ENCODE measurements around the gene KDM7A.
A peak's percentile ranks its signal among the peaks of the same experiment; 100 is the strongest.

Gene KDM7A

DNA sequence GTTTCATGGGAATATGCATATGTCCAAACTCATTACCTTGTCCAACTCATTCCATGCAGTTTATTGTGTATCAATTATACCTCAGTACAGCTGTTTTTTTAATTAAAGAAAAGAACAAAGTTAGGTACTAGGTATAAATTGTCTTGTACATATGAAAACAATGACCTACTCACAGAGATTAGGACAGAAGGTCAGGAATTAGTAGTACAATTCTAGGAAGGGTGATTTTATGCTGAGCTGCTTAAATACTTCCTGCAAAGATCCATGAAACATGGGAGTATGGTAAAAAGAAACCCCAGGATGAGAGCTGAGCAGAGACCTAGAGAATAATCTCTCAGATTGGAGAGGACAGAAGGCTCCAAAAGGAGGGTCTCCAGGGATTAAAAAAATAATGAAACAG is 13.8 kb upstream of the KDM7A start:
- POLR2A ChIA-PET: no interaction called here
- TF ChIP-seq OSR2 (tag by site-specific recombination; IDR thresholded peaks at IDR 0.05) (no peak), ZNF514 (tag by site-specific recombination; IDR thresholded peaks at IDR 0.05) (no peak), ZNF785 (tag by site-specific recombination; IDR thresholded peaks at IDR 0.05) (no peak), ZFP41 (tag by site-specific recombination; IDR thresholded peaks at IDR 0.05; ENCODE audit: borderline replicate concordance) (no peak)
- TF ChIP-seq, protein P1, sequence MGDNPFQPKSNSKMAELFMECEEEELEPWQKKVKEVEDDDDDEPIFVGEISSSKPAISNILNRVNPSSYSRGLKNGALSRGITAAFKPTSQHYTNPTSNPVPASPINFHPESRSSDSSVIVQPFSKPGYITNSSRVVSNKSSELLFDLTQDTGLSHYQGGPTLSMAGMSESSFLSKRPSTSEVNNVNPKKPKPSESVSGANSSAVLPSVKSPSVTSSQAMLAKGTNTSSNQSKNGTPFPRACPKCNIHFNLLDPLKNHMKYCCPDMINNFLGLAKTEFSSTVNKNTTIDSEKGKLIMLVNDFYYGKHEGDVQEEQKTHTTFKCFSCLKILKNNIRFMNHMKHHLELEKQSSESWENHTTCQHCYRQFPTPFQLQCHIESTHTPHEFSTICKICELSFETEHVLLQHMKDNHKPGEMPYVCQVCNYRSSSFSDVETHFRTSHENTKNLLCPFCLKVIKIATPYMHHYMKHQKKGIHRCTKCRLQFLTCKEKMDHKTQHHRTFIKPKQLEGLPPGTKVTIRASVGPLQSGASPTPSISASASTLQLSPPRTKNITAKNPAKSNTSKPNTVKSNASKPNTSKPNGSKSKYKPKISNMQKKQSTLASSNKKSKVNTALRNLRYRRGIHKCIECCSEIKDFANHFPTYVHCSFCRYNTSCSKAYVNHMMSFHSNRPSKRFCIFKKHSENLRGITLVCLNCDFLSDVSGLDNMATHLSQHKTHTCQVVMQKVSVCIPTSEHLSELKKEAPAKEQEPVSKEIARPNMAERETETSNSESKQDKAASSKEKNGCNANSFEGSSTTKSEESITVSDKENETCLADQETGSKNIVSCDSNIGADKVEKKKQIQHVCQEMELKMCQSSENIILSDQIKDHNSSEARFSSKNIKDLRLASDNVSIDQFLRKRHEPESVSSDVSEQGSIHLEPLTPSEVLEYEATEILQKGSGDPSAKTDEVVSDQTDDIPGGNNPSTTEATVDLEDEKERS (tag by site-specific recombination; IDR thresholded peaks at IDR 0.05): no peak
- Histone ChIP-seq H3K27ac (ENCODE audit: extremely low read depth, low read depth, low read length) (no peak overlapping the region), H3K36me3 (ENCODE audit: control insufficient read depth in 2 of 2, insufficient read depth in 1 of 2, low read length in 2 of 2) (no peaks in the 10 kb centered on the region), H3K9me3 (ENCODE audit: control insufficient read depth, insufficient read depth, low read depth, low read length) (no peaks in the 10 kb centered on the region), H3K4me3 (ENCODE audit: low read depth, low read length) (no peak overlapping the region), H3K4me1 (ENCODE audit: control insufficient read depth, insufficient read depth, low read length) (no peaks in the 10 kb centered on the region)
- CTCF ChIA-PET: no interaction called here

DNA sequence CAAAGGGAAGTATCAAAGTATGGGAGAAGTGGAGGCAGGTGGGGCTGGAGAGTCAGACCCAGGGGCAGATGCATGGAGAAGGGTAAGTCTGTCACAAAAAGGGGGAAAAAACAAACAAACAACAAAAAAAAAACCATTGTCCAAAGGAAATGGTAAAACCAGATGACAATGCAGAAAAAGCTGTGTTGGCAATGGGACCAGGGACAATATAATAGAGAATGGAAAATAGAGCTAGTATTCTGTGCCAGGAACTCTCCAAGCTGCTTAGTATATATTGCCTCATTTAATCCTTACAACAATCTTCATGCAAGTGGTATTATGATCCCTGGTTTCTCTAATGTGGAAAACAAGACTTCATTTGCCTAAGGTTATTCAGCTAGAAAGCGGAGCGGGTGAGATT is 13.1 kb upstream of the KDM7A start:
- Histone ChIP-seq H3K9me3 (ENCODE audit: control insufficient read depth, insufficient read depth, low read depth, low read length) (no peaks in the 10 kb centered on the region), H3K27ac (ENCODE audit: extremely low read depth, low read depth, low read length) (no peak overlapping the region), H3K4me1 (ENCODE audit: control insufficient read depth, insufficient read depth, low read length) (no peaks in the 10 kb centered on the region), H3K4me3 (ENCODE audit: low read depth, low read length) (no peak overlapping the region), H3K36me3 (ENCODE audit: control insufficient read depth in 2 of 2, insufficient read depth in 1 of 2, low read length in 2 of 2) (no peaks in the 10 kb centered on the region)
- POLR2A ChIA-PET: no interaction called here
- CTCF ChIA-PET: no interaction called here
- TF ChIP-seq ZNF664 (tag by site-specific recombination; IDR thresholded peaks at IDR 0.05): peak; percentile 29; the same call in 1 of the 2 replicates
- no peak for TF ChIP-seq ZNF76 (tag by site-specific recombination; IDR thresholded peaks at IDR 0.05; ENCODE audit: borderline replicate concordance, low read depth)
- TF ChIP-seq RBAK (tag by site-specific recombination; IDR thresholded peaks at IDR 0.05): no peak

DNA sequence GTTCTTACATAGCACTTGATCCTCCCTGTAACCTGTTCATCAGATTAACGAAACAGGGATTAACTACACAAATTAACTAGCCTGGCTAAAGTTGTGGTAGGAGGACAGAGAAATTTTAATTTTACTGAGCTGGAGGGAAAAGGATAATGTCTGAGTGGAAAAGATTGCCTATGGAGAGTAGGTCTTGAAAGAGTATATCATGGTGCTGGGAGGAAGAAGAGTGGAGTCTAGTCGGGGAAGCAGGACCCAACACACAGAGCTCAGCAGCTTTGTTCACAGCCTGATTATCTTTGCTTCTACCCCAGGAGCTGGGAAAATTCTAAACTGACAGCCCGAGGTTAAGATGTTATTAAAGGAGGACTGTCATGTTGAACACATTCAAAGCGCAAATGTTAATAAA is 6.1 kb upstream of the KDM7A start:
- CTCF ChIA-PET: no interaction called here
- Histone ChIP-seq H3K4me3 (ENCODE audit: low read depth, low read length) (no peak overlapping the region), H3K36me3 (ENCODE audit: control insufficient read depth in 2 of 2, insufficient read depth in 1 of 2, low read length in 2 of 2) (no peaks in the 10 kb centered on the region), H3K9me3 (ENCODE audit: control insufficient read depth, insufficient read depth, low read depth, low read length) (no peaks in the 10 kb centered on the region), H3K27ac (ENCODE audit: extremely low read depth, low read depth, low read length) (no peak overlapping the region), H3K4me1 (ENCODE audit: control insufficient read depth, insufficient read depth, low read length) (no peaks in the 10 kb centered on the region)
- no peak for TF ChIP-seq ZBTB8A (tag by site-specific recombination; IDR thresholded peaks at IDR 0.05)
- TF ChIP-seq YY2 (tag by site-specific recombination; IDR thresholded peaks at IDR 0.05): no peak
- no peak for TF ChIP-seq ZBTB17 (tag by site-specific recombination; IDR thresholded peaks at IDR 0.05)
- TF ChIP-seq ZNF747 (tag by site-specific recombination; IDR thresholded peaks at IDR 0.05): no peak
- no peak for TF ChIP-seq KLF1 (tag by site-specific recombination; IDR thresholded peaks at IDR 0.05)
- POLR2A ChIA-PET: no interaction called here

DNA sequence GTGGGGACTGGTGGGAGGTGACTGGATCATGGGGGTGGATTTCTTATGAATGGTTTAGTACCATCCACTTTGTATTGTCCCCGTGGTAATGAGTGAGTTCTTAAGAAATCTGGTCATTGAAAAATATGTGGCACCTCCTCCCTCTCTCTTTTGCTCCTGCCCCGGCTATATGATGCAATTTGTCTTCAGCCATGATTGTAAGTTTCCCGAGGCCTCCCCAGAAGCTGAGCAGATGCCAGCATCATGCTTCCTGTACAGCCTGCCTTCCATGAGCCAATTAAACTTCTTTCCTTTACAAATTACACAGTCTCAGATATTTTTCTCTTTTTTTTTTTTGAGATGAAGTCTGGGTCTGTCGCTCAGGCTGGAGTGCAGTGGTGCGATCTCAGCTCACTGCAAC is 2.6 kb upstream of the KDM7A start:
- ChIA-PET POLR2A (no interaction called here), CTCF (interaction anchor here (0.6 kb wide), 1 partner anchor 147 kb away, joined by 4 read pairs; no protein-coding TSS in a partner anchor)
- Histone ChIP-seq H3K27ac (ENCODE audit: extremely low read depth, low read depth, low read length) (no peak overlapping the region), H3K36me3 (ENCODE audit: control insufficient read depth in 2 of 2, insufficient read depth in 1 of 2, low read length in 2 of 2) (no peaks in the 10 kb centered on the region), H3K4me1 (ENCODE audit: control insufficient read depth, insufficient read depth, low read length) (no peaks in the 10 kb centered on the region), H3K4me3 (ENCODE audit: low read depth, low read length) (no peak overlapping the region), H3K9me3 (ENCODE audit: control insufficient read depth, insufficient read depth, low read depth, low read length) (no peaks in the 10 kb centered on the region)
- no peak for TF ChIP-seq REPIN1 (tag by site-specific recombination; IDR thresholded peaks at IDR 0.05; ENCODE audit: low read depth)
- no peak for TF ChIP-seq ZNF394 (tag by site-specific recombination; IDR thresholded peaks at IDR 0.05; ENCODE audit: borderline replicate concordance)
- TF ChIP-seq SETDB1 (IDR thresholded peaks at IDR 0.05; ENCODE audit: insufficient read length, low read length): peak; percentile 22
- TF ChIP-seq ZNF792 (tag by site-specific recombination; IDR thresholded peaks at IDR 0.05): no peak
- TF ChIP-seq ZNF112 (tag by site-specific recombination; IDR thresholded peaks at IDR 0.05): no peak
- no peak for TF ChIP-seq ZNF391 (tag by site-specific recombination; IDR thresholded peaks at IDR 0.05; ENCODE audit: borderline replicate concordance, low read depth)
- TF ChIP-seq ZNF776 (tag by site-specific recombination; IDR thresholded peaks at IDR 0.05; ENCODE audit: borderline replicate concordance): 0 out of 2 replicates have a peak, but pooled peaks have one; percentile 47
- no peak for TF ChIP-seq ZNF175 (tag by site-specific recombination; IDR thresholded peaks at IDR 0.05)
- no peak for TF ChIP-seq ZSCAN23 (tag by site-specific recombination; IDR thresholded peaks at IDR 0.05)
- TF ChIP-seq ZNF292 (tag by site-specific recombination; IDR thresholded peaks at IDR 0.05; ENCODE audit: borderline replicate concordance, low read depth): no peak
- no peak for TF ChIP-seq ZNF791 (tag by site-specific recombination; IDR thresholded peaks at IDR 0.05)
- TF ChIP-seq ZNF211 (tag by site-specific recombination; IDR thresholded peaks at IDR 0.05; ENCODE audit: low read depth): no peak
- TF ChIP-seq, protein P2, sequence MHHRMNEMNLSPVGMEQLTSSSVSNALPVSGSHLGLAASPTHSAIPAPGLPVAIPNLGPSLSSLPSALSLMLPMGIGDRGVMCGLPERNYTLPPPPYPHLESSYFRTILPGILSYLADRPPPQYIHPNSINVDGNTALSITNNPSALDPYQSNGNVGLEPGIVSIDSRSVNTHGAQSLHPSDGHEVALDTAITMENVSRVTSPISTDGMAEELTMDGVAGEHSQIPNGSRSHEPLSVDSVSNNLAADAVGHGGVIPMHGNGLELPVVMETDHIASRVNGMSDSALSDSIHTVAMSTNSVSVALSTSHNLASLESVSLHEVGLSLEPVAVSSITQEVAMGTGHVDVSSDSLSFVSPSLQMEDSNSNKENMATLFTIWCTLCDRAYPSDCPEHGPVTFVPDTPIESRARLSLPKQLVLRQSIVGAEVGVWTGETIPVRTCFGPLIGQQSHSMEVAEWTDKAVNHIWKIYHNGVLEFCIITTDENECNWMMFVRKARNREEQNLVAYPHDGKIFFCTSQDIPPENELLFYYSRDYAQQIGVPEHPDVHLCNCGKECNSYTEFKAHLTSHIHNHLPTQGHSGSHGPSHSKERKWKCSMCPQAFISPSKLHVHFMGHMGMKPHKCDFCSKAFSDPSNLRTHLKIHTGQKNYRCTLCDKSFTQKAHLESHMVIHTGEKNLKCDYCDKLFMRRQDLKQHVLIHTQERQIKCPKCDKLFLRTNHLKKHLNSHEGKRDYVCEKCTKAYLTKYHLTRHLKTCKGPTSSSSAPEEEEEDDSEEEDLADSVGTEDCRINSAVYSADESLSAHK (tag by site-specific recombination; IDR thresholded peaks at IDR 0.05): no peak
- no peak for TF ChIP-seq ZNF10 (tag by site-specific recombination; IDR thresholded peaks at IDR 0.05)

Measured in HEK293 (cell line).